Ovary (tissue), 9 donors: Measurements from ENCODE around the gene ITGA2. TPM values are rescaled to one million over a fixed set of nuclear protein-coding genes. Genes with fewer than 3 reads are reported as not detected.

Experiments
- DNase-seq, 5 donors: peaks; one replicate each; pipeline ENCODE4 v3.0.0-alpha.2; 2019 to 2020
- H3K27ac ChIP-seq, 2 donors: fragments of 200-600 bp; one replicate each; pipeline versions ENCODE4 v1.5.1 to v1.8.0; 2019 to 2022
- H3K27me3 ChIP-seq: fragments of 200-600 bp; one replicate; pipeline ENCODE4 v1.8.0; 2022
- H3K36me3 ChIP-seq: fragments of 200-600 bp; sonication (generic); one replicate; pipeline ENCODE4 v1.5.1; 2019
- H3K4me1 ChIP-seq: one replicate; pipeline ENCODE4 v1.8.1; 2013; ENCODE audit warnings: mild to moderate bottlenecking, moderate library complexity; ENCODE audit not compliant: insufficient read depth
- H3K4me3 ChIP-seq: fragments of 200-600 bp; sonication (generic); one replicate; pipeline ENCODE4 v1.5.1; 2017
- H3K9me3 ChIP-seq, 2 donors: fragments of 200-600 bp in 1 of 2; sonication (generic) in 1 of 2; one replicate each; pipeline versions ENCODE4 v1.5.1 to v1.8.1; 2013 to 2019; ENCODE audit warnings: mild to moderate bottlenecking in 1 of 2, moderate library complexity in 1 of 2
- EP300 ChIP-seq: sonication (generic); formaldehyde crosslinking; IDR thresholded peaks from one replicate; pipeline ENCODE4 v1.6.1; 2017; ENCODE audit warnings: antibody characterized with exemption
- POLR2A ChIP-seq: fragments of 450-650 bp; IDR thresholded peaks from one replicate; pipeline ENCODE4 v1.6.1; 2017; ENCODE audit warnings: antibody characterized with exemption, mild to moderate bottlenecking, moderate library complexity
- WGBS, 3 donors: extraction: QIAGEN DNeasy Blood & Tissue Kit in 1 of 3; methylation state at CpG; one replicate each; pipeline versions ENCODE4 v1.1.5 to v1.1.7; 2013 to 2017; 5-methylcytosine and 5-hydroxymethylcytosine counted together
- intact Hi-C, 4 donors: fragments of 100-400 bp; cut with DNase I; formaldehyde crosslinking; loops; one replicate each; pipeline versions ENCODE4 v1.11.0 to v1.15.1; 2022 to 2023
- polyA plus RNA-seq, 2 donors: library from polyadenylated mRNA; stranded (reverse); fragments of 200-250 nt in 1 of 2; fragments of 350-450 nt in 1 of 2; fragmentation: Illumina TruSeq in 1 of 2; extraction: RNeasy Lipid Tissue Mini Kit (QIAGEN cat#74804) in 1 of 2; gene quantifications; one replicate each; pipeline ENCODE4 v1.2.3, GENCODE V29; 2013 to 2014
- total RNA-seq, 7 donors: library from RNA; depleted of rRNA in 2 of 7; stranded (reverse); fragments of >200 nt in 2 of 7; fragmentation: NEBNext Ultra II Directional in 3 of 7; extraction: Animal tissue kit (Norgen Biotek cat#: 25700) in 3 of 7; gene quantifications; one replicate each; pipeline versions ENCODE4 v1.1.0 to v1.2.4, GENCODE V29; 2016 to 2023
- TF ChIP-seq, protein P1 (sequence below), 3 donors: fragments of 450-650 bp in 2 of 3; fragments of 200-600 bp in 1 of 3; IDR thresholded peaks; one replicate each; pipeline versions ENCODE4 v1.5.1 to v1.8.0; 2016 to 2022; ENCODE audit warnings: antibody characterized with exemption in 3 of 3, mild to moderate bottlenecking in 1 of 3
- donor health status: DM: no; HTN: no; CAD: no; lungs with moderate emphysema.
- donor health status: DM: no; HTN: no; CAD: no.
- donor health status: Bipolar disorder and iron deficiency.
- donor health status: DM: yes; HTN: yes; CAD: no.
- donor health status: DM: no; HTN: no; CAD: no.
- donor health status: DM: yes; HTN: yes; CAD: no.

ITGA2 gene
- total and polyA plus RNA-seq, 9 donors: 0.36 to 8.4 (median 1.7) TPM

DNA sequence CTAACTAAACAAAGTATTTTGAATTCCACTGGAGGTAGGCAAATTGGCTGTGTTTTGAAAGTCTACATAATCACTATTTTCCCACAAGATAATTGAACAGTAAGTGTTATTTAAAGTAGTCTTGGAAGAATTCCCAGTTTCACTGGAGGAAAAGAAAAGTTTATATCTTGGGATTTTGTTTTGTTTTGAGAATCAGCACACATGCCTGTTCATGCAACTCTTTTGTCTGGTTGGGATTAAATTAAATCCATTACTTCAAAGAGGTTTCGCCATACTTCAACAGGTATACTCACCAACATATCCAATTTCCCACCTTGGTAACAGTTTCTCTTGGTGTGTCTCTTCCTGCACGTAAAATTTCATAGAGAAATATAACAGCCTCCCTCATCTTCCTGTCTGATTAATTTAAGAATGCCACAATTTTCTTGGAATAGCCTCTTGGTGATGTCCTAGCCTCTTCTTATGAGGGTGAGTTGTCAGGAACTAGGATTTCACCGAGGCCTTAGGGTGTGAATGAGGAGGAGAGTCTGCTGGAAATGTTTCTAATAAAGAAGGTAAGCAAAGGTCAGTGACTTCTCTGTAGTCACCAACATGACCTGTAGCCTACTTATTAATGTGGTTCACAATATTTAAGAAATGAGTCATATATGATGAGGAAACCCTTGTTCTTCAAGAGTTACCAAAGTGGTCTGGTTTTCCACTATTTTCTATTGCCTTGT, 48.1 kb downstream of the ITGA2 start:
- no peak for DNase-seq
- Histone ChIP-seq H3K36me3 (no peaks in the 10 kb centered on the region), H3K27ac (no peak overlapping the region), H3K9me3 (no peaks in the 10 kb centered on the region), H3K4me1 (peaks cover 2% of the 10 kb centered on the region), H3K4me3 (no peak overlapping the region), H3K27me3 (no peaks in the 10 kb centered on the region)
- intact Hi-C loops: no loop called here
- 26 to 40% (median 37%) methylated on average over 3 of the region's 3 CpGs for WGBS, 3 donors
- TF ChIP-seq, protein P1, sequence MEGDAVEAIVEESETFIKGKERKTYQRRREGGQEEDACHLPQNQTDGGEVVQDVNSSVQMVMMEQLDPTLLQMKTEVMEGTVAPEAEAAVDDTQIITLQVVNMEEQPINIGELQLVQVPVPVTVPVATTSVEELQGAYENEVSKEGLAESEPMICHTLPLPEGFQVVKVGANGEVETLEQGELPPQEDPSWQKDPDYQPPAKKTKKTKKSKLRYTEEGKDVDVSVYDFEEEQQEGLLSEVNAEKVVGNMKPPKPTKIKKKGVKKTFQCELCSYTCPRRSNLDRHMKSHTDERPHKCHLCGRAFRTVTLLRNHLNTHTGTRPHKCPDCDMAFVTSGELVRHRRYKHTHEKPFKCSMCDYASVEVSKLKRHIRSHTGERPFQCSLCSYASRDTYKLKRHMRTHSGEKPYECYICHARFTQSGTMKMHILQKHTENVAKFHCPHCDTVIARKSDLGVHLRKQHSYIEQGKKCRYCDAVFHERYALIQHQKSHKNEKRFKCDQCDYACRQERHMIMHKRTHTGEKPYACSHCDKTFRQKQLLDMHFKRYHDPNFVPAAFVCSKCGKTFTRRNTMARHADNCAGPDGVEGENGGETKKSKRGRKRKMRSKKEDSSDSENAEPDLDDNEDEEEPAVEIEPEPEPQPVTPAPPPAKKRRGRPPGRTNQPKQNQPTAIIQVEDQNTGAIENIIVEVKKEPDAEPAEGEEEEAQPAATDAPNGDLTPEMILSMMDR (IDR thresholded peaks at IDR 0.05): no peak
- TF ChIP-seq POLR2A (no peak), EP300 (no peak)

DNA sequence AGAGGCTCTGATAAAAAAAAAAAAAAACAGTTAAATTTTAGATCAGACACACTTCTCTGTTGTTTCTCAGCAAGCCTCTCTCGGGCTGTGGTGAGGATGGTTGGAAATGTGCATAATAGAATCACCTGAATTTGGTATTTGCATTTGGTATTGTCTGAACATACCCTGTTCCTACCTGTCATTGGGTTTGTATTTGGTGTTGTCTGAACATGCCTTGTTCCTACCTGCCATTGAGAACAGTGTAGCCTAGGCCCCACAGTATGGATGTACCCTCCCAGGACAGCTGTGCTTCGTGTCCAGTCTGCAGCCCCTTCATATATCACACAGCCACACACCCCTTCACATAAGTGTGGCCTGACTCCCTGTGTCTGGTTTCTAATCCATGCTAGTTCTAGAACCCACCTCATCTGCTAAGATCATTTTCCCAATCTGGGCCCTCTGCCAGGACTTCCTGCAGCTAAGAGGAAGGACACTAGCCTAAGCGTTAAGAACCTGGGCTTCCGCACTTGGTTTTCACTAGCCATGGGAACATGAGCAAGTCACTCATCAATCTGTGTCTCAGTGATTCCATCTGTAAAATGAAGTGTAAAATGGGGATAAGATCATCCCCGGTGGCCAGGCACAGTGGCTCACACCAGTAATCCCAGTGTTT, 49.2 kb downstream of the ITGA2 start:
- 48 to 81% (median 58%) methylated on average over 5 of the region's 5 CpGs for WGBS, 3 donors
- TF ChIP-seq, protein P1 (IDR thresholded peaks at IDR 0.05): no peak
- TF ChIP-seq EP300 (no peak), POLR2A (no peak)
- intact Hi-C loops: no loop called here

DNA sequence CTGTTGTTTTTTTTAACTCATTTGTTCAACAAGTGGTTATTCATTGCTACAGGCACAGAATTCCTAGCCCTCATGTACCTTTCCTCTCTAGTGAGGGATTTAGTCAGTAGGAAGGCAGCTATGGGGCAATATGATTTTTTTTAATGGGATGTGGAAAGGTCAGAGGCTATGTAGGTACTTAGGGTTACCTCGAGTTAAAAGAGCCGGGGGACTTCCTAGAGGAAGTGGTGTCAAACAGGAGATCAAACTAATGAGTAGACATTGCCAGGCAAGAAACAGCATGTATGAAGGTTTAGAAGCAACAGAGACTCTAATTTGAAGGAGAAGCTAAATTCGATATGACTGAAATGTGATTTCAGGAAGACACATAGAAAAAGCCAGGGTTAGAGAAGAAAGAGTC, 50.7 kb downstream of the ITGA2 start:
- WGBS, 3 donors: 85 to 92% (median 92%) methylated on average over 3 of the region's 3 CpGs
- Histone ChIP-seq H3K9me3 (no peaks in the 10 kb centered on the region), H3K4me3 (no peak overlapping the region), H3K36me3 (no peaks in the 10 kb centered on the region), H3K27ac (no peak overlapping the region), H3K4me1 (peaks cover 2% of the 10 kb centered on the region), H3K27me3 (no peaks in the 10 kb centered on the region)
- no peak for DNase-seq
- intact Hi-C loops: no loop called here
- TF ChIP-seq POLR2A: no peak
- TF ChIP-seq, protein P1 (IDR thresholded peaks at IDR 0.05): no peak
- TF ChIP-seq EP300: no peak

More for the DNA sequence above, 49.2 kb downstream of the ITGA2 start:
- DNase-seq: no peak
- H3K27me3 ChIP-seq: no peaks in the 10 kb centered on the region
- no peak overlapping the region for H3K4me3 ChIP-seq
- no peaks in the 10 kb centered on the region for H3K9me3 ChIP-seq
- H3K27ac ChIP-seq: no peak overlapping the region
- no peaks in the 10 kb centered on the region for H3K36me3 ChIP-seq
- peaks cover 2% of the 10 kb centered on the region for H3K4me1 ChIP-seq

DNA sequence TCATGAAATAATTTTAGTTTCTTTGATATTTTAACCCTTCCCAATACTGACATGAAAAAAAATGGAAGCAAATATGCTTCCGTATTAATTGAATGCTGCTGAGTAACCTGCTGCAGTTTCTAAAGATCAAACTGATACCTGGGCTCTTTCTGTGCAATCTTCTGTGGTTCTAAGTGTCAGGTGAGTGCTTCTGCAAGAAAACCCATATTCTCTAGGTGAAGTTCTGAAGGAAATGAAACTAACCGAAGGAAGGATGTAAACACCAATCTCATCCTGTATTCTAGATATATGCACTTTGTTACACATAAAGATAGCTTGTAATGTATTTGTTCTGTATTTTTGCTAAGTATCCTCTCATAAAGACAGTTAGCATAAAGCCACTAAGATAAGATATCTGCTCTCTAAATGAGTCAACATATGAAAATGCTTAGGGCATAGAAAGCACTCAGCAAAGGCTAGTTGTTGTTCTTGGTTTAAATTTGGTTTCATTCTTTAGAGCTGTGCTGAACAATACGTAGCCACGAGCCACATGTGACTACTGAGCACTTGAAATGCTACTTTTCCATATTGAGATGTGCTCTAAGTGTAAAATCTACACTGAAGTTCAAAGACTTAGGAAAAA, 52.0 kb downstream of the ITGA2 start:
- Histone ChIP-seq H3K4me3 (no peak overlapping the region), H3K27me3 (no peaks in the 10 kb centered on the region), H3K9me3 (no peaks in the 10 kb centered on the region), H3K4me1 (peaks cover 2% of the 10 kb centered on the region), H3K36me3 (no peaks in the 10 kb centered on the region), H3K27ac (no peak overlapping the region)
- WGBS, 3 donors: 37 to 73% (median 54%) methylated on average over 4 of the region's 4 CpGs
- intact Hi-C loops: no loop called here
- TF ChIP-seq, protein P1 (IDR thresholded peaks at IDR 0.05): no peak
- TF ChIP-seq EP300 (no peak), POLR2A (no peak)
- no peak for DNase-seq
